GM20431 (cell line): Measurements from ENCODE around the gene LAMTOR1.

Source experiments
- in situ Hi-C: fragments of 300-500 bp; cut with MseI, MboI; formaldehyde crosslinking; loops from one replicate; pipeline ENCODE4 v1.15.0; 2020; ENCODE audit warnings: low sequenced_read_pairs; ENCODE audit not compliant: unreplicated experiment

LAMTOR1 gene

GRCh38 chr11:72084965-72085364 is 18.1 kb downstream of the LAMTOR1 start:
- in situ Hi-C loops = no loop called here

GRCh38 chr11:72084076-72084475 is 19.0 kb downstream of the LAMTOR1 start:
- in situ Hi-C loops = no loop called here

- in situ Hi-C loops = no loop called here
Observed at GRCh38 chr11:72083414-72083813, 19.7 kb downstream of the LAMTOR1 start.

DNA sequence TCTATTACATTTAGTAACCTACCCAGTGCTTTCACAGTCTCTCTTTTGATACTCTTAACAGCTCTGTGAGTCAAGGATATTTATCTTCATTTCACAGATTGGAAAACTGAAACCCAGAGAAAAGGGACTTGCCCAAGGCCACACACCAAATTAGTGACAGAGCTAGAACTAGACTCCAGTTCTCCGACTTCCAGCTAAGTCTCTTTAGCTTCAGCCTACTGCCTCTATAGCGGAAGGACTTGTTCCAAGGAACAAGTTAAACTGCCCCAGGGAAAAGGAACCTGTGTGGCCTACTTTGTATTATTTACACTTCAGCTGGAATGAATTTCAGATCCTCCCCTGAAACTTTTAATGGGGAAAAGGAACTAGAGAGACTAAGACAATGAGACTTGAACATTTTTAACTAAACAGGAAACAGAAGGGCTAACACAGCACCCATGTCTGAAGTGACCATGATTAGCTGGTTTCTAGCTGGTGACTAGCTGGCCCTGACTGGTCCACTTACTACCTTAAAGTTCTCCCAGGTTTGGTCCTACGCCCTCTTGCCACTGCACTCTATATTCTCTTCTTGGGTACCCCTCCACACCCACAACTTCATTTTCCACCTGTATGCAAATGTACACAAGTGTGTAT is 21.2 kb downstream of the LAMTOR1 start:
- in situ Hi-C loops = no loop called here

GRCh38 chr11:72081184-72081644 is 21.9 kb downstream of the LAMTOR1 start:
- in situ Hi-C loops = no loop called here

DNA sequence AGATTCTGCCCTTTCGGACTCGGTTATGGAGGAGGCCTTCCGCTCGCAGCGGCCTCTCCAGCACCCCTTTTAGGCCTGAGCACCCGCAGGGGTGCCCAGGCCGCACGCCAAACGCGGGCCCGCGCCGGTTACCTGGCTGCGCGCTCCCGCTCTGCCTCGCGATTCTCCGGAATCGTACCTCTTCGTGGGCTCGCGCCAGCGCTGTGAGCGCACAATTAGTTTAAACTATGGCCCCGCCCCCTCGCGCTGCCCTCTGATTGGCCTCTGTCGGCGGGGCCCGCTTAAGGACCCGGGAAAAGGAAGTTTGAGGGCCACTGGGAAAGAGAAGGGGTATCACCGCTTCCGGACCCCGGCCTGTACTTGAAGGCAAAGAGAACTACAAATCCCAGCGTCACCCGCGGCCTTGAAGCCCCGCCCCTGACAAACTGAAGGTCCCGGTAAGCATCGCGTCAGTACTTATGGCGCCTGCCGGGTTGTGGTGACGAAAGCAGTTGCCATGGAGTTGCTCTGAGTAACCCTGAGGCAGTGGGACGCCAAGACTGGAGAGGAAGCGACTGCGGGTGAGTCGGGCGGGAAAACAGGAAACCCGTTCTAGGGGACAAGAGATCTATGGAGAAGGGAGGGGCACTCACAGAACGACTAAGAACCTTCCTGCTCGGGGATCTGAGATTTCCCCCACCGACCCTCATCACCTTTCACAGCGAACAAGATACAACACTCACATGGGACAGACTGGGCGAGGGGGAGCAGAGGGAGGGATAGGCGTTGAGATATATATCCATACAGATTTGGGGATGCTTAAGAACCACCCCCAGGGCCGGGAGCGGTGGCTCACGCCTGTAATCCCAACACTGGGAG is 22.5 kb downstream of the LAMTOR1 start, which contains the start of the genes LRRC51 and NUMA1:
Gene LRRC51 (plus strand): TSS at position 525 of the 858 bp plus-strand sequence. CDS start 8,234 bp downstream, outside the sequence.
Gene NUMA1 (minus strand): TSS at position 217 of the 858 bp plus-strand sequence. CDS start 44,599 bp downstream, outside the sequence.
- in situ Hi-C loops = no loop called here

DNA sequence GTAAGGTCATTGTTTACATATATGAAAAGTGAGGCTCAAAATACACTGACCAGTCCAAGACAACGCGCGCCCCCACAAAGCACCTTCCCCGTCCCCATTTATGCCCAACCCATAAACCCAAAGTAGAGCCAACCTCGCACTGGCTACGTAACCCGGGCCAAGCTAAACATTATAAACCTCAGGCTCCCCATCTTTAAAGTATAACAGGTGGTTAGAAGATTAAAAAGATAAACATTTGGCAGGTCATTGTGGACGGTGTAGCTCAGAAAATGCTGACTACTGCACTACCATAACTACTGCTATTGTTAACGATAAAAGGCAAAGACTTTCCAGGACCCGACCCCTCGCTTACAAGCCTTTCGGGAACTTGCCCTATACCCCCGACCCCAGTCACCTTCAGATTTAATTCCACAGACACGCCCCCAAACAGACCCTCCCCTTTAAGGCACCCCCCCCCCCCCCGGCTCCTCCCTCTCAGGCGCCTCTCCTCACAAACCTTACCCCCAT is 23.2 kb downstream of the LAMTOR1 start:
- in situ Hi-C loops = no loop called here

DNA sequence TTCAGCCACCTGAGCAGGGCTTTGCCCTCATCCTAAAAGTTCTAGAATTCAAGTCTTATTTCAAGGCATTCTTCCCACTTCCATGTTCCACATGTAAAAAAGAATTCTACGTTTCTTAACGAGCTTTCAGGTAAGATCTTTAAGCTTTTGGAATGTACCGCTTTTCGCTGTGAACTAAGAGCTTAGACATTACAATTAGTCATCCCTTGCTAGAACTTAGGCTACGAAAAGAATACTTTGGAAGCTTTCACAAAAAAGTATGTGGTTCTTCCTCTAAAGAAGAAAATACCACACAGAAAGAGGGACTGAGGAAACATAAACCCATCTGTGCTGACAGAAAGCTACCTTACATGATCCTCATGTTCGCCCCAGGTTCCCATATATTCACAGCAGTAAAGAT is 24.6 kb downstream of the LAMTOR1 start:
- in situ Hi-C loops = no loop called here

DNA sequence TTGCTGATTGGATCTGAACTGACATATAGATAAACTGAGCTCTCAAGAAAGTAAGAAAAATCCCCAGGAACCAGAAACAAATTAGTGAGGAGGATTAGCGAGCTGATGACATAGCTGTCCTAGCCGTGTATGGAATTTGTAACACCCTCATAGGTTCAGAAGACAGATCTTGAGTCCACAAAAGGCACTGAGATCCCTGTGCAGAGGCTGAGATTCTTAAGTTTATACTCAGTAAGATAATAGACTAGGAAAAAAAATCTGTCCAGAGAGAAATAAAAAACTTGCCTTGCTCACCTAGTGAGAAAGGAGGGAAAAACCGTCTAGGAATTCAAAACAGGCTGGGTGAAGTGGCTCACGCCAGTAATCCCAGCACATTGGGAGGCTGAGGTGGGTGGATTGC is 27.3 kb downstream of the LAMTOR1 start:
- in situ Hi-C loops = no loop called here

DNA sequence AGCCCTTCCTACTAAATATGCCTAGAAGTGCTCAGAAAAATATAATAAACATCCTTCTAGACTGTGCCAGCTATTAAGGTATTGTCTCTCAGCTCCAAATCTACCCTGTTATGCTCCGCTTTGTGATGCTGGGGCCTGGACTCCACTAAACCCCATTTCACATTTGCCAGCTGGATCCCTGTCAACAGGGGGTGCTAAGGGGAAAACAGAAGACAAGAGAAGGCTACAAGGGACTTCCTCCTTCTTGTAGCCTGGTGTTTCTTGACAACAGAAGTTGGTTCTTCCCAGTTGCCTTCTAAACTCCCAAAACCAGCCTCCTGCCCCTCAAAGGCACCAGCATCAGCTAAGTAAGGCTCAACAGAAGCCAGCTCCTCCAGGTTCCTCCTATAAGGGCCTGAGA is 28.0 kb downstream of the LAMTOR1 start:
- in situ Hi-C loops = no loop called here

DNA sequence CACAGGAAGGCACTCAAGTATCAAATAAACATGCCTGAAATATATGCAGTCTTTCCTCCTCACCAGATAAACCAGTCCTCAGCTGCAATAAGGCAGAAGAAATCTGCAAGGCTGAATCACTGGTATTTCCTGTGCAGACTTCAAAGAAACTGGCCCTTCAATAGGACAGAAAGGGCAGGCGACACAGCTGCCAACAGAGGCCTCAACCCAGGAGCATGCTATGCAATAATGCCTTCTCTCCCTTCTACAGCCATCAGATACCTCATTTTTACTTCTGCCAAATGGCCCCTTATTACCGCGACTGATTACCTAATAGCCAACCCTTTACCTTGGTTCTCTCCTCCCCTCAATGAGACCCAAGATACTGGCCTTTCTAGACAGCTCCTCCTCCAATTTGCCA is 30.7 kb downstream of the LAMTOR1 start:
- in situ Hi-C loops = no loop called here

- in situ Hi-C loops = no loop called here
Observed at GRCh38 chr11:72070491-72070890, 32.6 kb downstream of the LAMTOR1 start.

DNA sequence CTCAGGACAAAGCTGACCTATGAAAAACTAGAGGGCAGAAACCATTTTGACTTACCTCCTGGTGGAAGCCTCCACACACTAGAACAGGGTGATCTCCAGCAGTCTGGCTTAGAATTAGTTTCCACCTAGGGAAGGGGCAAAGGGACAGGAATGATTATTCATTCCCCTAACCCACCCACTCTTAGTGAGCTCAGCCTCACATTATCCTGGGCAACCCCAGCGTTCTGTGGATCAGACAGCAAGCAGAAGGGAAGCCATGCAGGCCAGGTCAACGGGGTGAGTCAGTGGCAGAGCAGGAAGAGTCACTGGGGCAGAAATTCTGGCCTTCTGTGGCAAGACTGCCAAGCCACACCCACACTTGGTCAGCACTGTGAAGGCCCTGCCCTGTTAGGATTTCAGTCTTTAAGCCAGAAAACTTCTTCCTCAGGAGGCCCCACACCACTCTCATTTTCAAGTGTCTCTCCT is 33.3 kb downstream of the LAMTOR1 start:
- in situ Hi-C loops = no loop called here

DNA sequence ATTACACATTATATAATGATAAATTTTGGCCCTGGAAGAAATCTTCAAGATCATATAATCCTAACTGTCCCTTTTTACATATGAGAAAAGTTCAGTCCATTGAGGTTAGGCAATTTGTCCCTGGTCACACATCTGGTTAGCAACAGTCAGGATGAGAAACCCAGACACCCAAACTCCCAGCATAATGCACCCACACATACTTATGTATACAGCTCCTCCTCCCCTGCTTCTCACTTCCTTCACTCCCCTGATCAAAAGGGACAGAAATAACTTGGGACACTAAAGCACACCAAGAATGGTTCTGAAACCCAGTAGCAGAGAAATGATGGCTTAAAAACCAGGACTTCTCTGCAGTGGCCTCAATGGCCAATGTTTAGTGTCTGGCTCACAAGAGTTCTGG is 33.9 kb downstream of the LAMTOR1 start:
- in situ Hi-C loops = no loop called here

DNA sequence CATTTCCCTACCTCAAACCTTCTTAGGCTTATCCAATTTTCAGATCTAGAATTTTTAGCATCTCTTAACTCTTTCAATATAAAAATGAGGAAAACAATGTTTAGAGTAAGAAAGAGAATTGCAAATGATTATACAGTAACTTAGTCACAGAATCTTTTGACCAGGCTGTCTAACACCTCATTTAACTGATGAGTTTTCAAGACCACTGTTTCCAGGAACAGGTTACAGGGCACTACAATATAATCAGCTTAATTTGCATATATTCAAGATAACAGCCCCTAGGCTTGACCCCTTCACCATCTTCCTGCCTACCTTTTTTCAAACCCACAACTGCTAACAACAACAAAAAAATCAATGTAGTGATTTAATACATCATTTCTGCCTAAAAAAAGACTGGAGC is 35.4 kb downstream of the LAMTOR1 start:
- in situ Hi-C loops = no loop called here

DNA sequence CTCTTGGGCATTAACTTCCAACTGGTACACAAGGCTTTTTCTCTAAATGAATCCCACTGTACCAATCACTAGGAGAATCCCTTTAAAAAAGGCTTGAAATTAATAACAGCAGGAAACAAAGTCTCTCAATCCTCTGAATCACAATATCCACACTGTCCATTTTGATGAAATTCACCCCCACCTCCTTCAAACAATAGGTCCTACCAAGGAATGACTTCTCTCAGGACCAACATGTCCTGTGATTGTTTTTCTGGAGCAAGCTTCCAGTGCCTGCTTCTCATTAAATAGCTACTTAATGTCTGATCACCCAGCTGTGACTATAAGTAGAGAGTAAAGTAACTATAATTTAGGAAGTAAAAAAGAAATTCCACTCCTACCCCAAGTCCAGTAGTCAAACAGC is 35.8 kb downstream of the LAMTOR1 start:
- in situ Hi-C loops = no loop called here

DNA sequence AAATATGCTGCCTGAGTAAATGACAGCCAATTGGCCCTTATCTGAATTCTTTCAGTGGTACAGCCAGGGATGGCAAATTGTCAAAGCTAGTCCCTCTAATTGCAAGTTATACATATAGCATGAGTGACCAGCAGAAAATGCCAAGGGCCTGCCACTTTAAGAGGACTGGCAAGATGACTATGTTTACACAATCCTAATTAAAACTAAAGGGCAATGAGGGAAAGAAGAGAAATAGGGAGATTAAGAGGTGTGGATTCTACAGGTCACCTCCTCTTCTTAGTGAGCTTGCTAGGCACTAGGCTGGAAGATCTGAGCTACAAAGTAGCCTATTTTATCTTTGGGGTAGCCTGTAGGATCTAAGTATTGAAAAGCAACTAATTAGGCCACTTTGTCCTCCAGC is 36.2 kb downstream of the LAMTOR1 start:
- in situ Hi-C loops = no loop called here

DNA sequence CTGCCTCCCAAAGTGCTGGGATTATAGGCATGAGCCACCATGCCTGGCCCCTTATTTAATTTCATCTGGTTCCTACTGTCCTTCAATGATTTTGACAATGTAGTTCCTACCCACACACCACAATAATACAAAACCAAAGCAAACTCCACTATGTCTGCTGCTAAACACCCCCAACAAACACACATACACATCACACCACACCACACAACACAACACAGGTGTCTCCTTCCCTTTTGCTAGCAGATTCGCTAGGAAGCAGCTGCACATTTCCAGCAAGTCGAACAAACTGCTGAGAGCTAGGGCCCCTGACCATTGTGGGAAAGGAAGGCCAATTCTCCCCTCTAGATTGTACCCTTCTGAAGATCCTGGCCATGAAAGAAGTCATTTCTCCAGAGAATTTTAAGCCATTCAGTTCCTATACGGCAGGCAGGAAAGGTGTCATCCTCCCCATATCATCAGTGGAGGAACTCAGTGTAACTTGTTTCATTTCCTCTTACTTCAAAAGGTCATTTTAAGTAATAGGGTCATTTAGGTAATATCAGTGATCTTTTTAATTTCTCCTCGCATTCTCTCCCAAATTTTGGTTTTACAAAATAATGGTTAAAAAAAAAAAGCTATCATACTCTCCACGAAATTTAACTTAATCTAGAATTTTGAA is 41.2 kb downstream of the LAMTOR1 start:
- in situ Hi-C loops = no loop called here

DNA sequence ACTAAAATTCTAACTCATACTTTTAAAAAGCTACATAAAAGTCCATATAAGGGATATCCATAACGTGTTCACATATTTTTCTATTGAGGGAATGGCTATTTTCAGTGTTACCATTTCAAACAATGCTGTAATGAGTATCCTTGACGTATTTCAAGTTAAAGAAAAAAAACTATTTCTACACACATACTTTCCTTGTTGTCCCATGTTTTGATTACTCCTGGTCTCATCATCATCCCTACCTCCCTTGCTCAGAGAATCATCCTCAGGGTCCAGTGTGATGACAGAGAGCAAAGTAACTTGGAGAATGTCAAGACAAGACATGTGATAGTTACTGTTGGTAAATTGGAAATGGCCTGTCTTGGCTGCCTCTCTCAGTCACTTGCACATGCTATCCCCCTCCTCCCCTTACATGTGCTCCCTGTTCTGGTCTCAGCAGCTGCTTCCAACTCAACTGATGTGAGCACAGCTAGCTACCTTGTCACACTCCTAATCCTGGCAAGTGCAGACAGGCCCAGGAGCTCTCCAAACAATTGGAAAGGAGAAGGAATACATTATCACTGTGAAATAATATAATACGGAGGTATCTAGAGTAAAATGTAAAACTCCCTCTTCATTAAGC is 44.6 kb downstream of the LAMTOR1 start:
- in situ Hi-C loops = no loop called here
